ENCODE data around the gene METTL16. TPM values are rescaled to one million over a fixed set of nuclear protein-coding genes. Genes with fewer than 3 reads are reported as not detected.
A peak's percentile ranks its signal among the peaks of the same experiment; 100 is the strongest.
"Not testable (repeated sequence)": the region's sequence is repeated elsewhere in the genome, so short reads cannot be mapped to it uniquely, and the experiment has no call there.

The METTL16 gene
- total and polyA plus RNA-seq, 12 donors = 9.9 to 31.9 (median 26.5) TPM

GRCh38 chr17:2487306-2487705 lies 24.4 kb downstream of the METTL16 start:
- intact Hi-C loops (cut with DNase I) = no loop called here
- DNase-seq = no peak
- no peaks in the 10 kb centered on the region for H3K27me3 ChIP-seq
- no peak for TF ChIP-seq CTCF (IDR thresholded peaks at IDR 0.05)
- peaks cover 0 to 51% (median 30%) of the 10 kb centered on the region in 9 donors for H3K4me1 ChIP-seq
- ATAC-seq = no peak
- no peaks in the 10 kb centered on the region for H3K9me3 ChIP-seq
- peak overlapping the region in 1 of 10 donors; percentile 24 for H3K27ac ChIP-seq
- H3K36me3 ChIP-seq = no peaks in the 10 kb centered on the region
- 81% methylated on average over 6 of the region's 6 CpGs for WGBS, 2 donors
- no peak overlapping the region for H3K4me3 ChIP-seq

GRCh38 chr17:2486709-2487108 lies 25.0 kb downstream of the METTL16 start:
- WGBS, 2 donors = 94 to 98% methylated on average over 4 of the region's 4 CpGs
- H3K9me3 ChIP-seq; intact Hi-C loops (cut with DNase I); H3K27me3 ChIP-seq; ATAC-seq; H3K36me3 ChIP-seq; DNase-seq: not testable (repeated sequence)
- H3K4me1 ChIP-seq = peaks cover 0 to 54% (median 35%) of the 10 kb centered on the region in 9 donors
- peak overlapping the region in 4 of 10 donors; percentile 30 to 45 (median 40) for H3K4me3 ChIP-seq
- H3K27ac ChIP-seq = peak overlapping the region in 5 of 10 donors; percentile 54 to 78 (median 72)

GRCh38 chr17:2485970-2486369 lies 25.7 kb downstream of the METTL16 start:
- intact Hi-C loops (cut with DNase I) = no loop called here
- WGBS, 2 donors = 42 to 59% methylated on average over 10 of the region's 10 CpGs
- peak overlapping the region in 9 of 10 donors; percentile 42 to 78 (median 61) for H3K27ac ChIP-seq
- no peaks in the 10 kb centered on the region for H3K36me3 ChIP-seq
- peak; percentile 32 to 82 (median 74) for ATAC-seq
- peaks cover 0 to 54% (median 31%) of the 10 kb centered on the region in 9 donors for H3K4me1 ChIP-seq
- H3K27me3 ChIP-seq = no peaks in the 10 kb centered on the region
- H3K4me3 ChIP-seq = peak overlapping the region in 9 of 10 donors; percentile 15 to 52 (median 36)
- H3K9me3 ChIP-seq = no peaks in the 10 kb centered on the region
- no peak for TF ChIP-seq CTCF (IDR thresholded peaks at IDR 0.05)
- DNase-seq = no peak

- DNase-seq (no peak), ATAC-seq (peak in 3 of 8 donors; percentile 16 to 41 (median 19))
- Histone ChIP-seq H3K4me3 (peak overlapping the region in 7 of 10 donors; percentile 15 to 52 (median 37)), H3K9me3 (no peaks in the 10 kb centered on the region), H3K4me1 (peaks cover 0 to 50% (median 31%) of the 10 kb centered on the region in 9 donors), H3K27ac (peak overlapping the region in 8 of 10 donors; percentile 45 to 78 (median 64)), H3K27me3 (no peaks in the 10 kb centered on the region), H3K36me3 (no peaks in the 10 kb centered on the region)
- TF ChIP-seq CTCF (IDR thresholded peaks at IDR 0.05) = no peak
- WGBS, 2 donors = 92 to 96% methylated on average over 5 of the region's 5 CpGs
- intact Hi-C loops (cut with DNase I) = no loop called here
Observed at GRCh38 chr17:2485543-2485942, 26.1 kb downstream of the METTL16 start.

GRCh38 chr17:2484876-2485275 lies 26.8 kb downstream of the METTL16 start:
- intact Hi-C loops (cut with DNase I) = no loop called here
- no peak for DNase-seq
- 87 to 91% methylated on average over 8 of the region's 8 CpGs for WGBS, 2 donors
- Histone ChIP-seq H3K4me3 (no peak overlapping the region), H3K4me1 (peaks cover 0 to 44% (median 29%) of the 10 kb centered on the region in 9 donors), H3K36me3 (peaks cover 0 to 5% (median 0%) of the 10 kb centered on the region in 9 donors), H3K9me3 (no peaks in the 10 kb centered on the region), H3K27ac (peak overlapping the region in 1 of 10 donors; percentile 78), H3K27me3 (no peaks in the 10 kb centered on the region)
- TF ChIP-seq CTCF (IDR thresholded peaks at IDR 0.05) = no peak
- ATAC-seq = peak in 2 of 8 donors; percentile 17 to 43

Measured in heart right ventricle (tissue), 16 donors.